K562 (cell line): ENCODE data around the gene CTNNA3.

Experiments
- NKRF ChIP-seq: fragments of 450-650 bp; IDR thresholded peaks from 2 replicates; pipeline ENCODE4 v1.6.1; 2016; ENCODE audit warnings: borderline replicate concordance
- RBM34 ChIP-seq: fragments of 200-400 bp; formaldehyde crosslinking; IDR thresholded peaks from 2 replicates; pipeline ENCODE4 v1.6.1; 2018; ENCODE audit warnings: low read length, borderline replicate concordance; ENCODE audit not compliant: insufficient read depth
- XRCC3 ChIP-seq: fragments of 450-650 bp; IDR thresholded peaks from 2 replicates; pipeline ENCODE4 v1.6.1; 2017; ENCODE audit warnings: mild to moderate bottlenecking, moderate library complexity
- ZBTB40 ChIP-seq, 2 experiments: fragments of 450-650 bp in 1 of 2; sonication (generic) in 1 of 2; formaldehyde crosslinking in 1 of 2; IDR thresholded peaks; 2 replicates each; pipeline versions ENCODE4 v1.7.1 to v1.9.0; 2016 to 2022; ENCODE audit warnings: inconsistent platforms in 1 of 2, mild to moderate bottlenecking in 1 of 2, missing genetic modification reagents in 1 of 2

- no peak for TF ChIP-seq RBM34
- no peak for TF ChIP-seq ZBTB40 (IDR thresholded peaks at IDR 0.05)
- no peak for TF ChIP-seq ZBTB40 (CRISPR knock-in tag; IDR thresholded peaks at IDR 0.05)
- TF ChIP-seq NKRF, result no peak
- TF ChIP-seq XRCC3, result no peak
Observed at GRCh38 chr10:67622984-67623383, 73.0 kb downstream of the CTNNA3 start.
